Nephron progenitor cell (in vitro differentiated cells): Measurements from ENCODE around the gene UHRF2.

Experiments
- DNase-seq: peaks from one replicate; pipeline ENCODE4 v3.0.0; 2021
- H3K27ac Mint-ChIP-seq: 2 replicates; pipeline ENCODE4 v1.8.0; 2021; ENCODE audit warnings: mild to moderate bottlenecking, moderate library complexity, mixed read lengths
- H3K27me3 Mint-ChIP-seq: 2 replicates; pipeline ENCODE4 v1.8.0; 2021; ENCODE audit warnings: mild to moderate bottlenecking, low read depth, mixed read lengths; ENCODE audit not compliant: poor library complexity
- H3K36me3 Mint-ChIP-seq: 2 replicates; pipeline ENCODE4 v1.8.0; 2021; ENCODE audit warnings: low read depth, mixed read lengths
- H3K4me1 Mint-ChIP-seq: 2 replicates; pipeline ENCODE4 v1.8.0; 2021; ENCODE audit warnings: mixed read lengths
- H3K4me3 Mint-ChIP-seq: 2 replicates; pipeline ENCODE4 v1.8.0; 2021; ENCODE audit warnings: mild to moderate bottlenecking, moderate library complexity, mixed read lengths
- H3K9me3 Mint-ChIP-seq: 2 replicates; pipeline ENCODE4 v1.8.0; 2021; ENCODE audit warnings: mild to moderate bottlenecking, moderate library complexity, mixed read lengths
- CTCF ChIP-seq: fragments of 200-600 bp; sonication (generic); IDR thresholded peaks from 2 replicates; pipeline ENCODE4 v1.5.0; 2021; ENCODE audit warnings: antibody characterized with exemption

The UHRF2 gene

GRCh38 chr9:6383551-6384225 lies 29.3 kb upstream of the UHRF2 start:
- Mint-ChIP-seq H3K27ac (no peak overlapping the region), H3K4me1 (no peaks in the 10 kb centered on the region), H3K9me3 (peaks cover 15% of the 10 kb centered on the region), H3K27me3 (peaks cover 21% of the 10 kb centered on the region), H3K4me3 (no peak overlapping the region), H3K36me3 (no peaks in the 10 kb centered on the region)
- no peak for TF ChIP-seq CTCF
- DNase-seq: no peak

- Mint-ChIP-seq H3K36me3 (no peaks in the 10 kb centered on the region), H3K9me3 (peaks cover 12% of the 10 kb centered on the region), H3K4me3 (no peak overlapping the region), H3K4me1 (no peaks in the 10 kb centered on the region), H3K27me3 (peaks cover 13% of the 10 kb centered on the region), H3K27ac (no peak overlapping the region)
- no peak for TF ChIP-seq CTCF
- no peak for DNase-seq
These were observed 28.3 kb upstream of the UHRF2 start for GRCh38 chr9:6384732-6385131.

- TF ChIP-seq CTCF: no peak
- no peak overlapping the region for H3K27ac Mint-ChIP-seq
These were observed 13.9 kb upstream of the UHRF2 start for GRCh38 chr9:6399071-6399470.

GRCh38 chr9:6405371-6405770 lies 7.6 kb upstream of the UHRF2 start:
- H3K27me3 Mint-ChIP-seq: peaks cover 35% of the 10 kb centered on the region
- no peaks in the 10 kb centered on the region for H3K9me3 Mint-ChIP-seq
- H3K4me3 Mint-ChIP-seq: no peak overlapping the region
- no peak for DNase-seq
- H3K27ac Mint-ChIP-seq: no peak overlapping the region
- no peak for TF ChIP-seq CTCF
- no peaks in the 10 kb centered on the region for H3K4me1 Mint-ChIP-seq
- no peaks in the 10 kb centered on the region for H3K36me3 Mint-ChIP-seq

More at GRCh38 chr9:6399071-6399470, 13.9 kb upstream of the UHRF2 start:
- H3K9me3 Mint-ChIP-seq: no peaks in the 10 kb centered on the region
- H3K4me1 Mint-ChIP-seq: peaks cover 7% of the 10 kb centered on the region
- no peaks in the 10 kb centered on the region for H3K36me3 Mint-ChIP-seq
- DNase-seq: no peak
- H3K27me3 Mint-ChIP-seq: peaks cover 3% of the 10 kb centered on the region
- no peak overlapping the region for H3K4me3 Mint-ChIP-seq

- H3K4me1 Mint-ChIP-seq: no peaks in the 10 kb centered on the region
- no peak for TF ChIP-seq CTCF
- no peak overlapping the region for H3K27ac Mint-ChIP-seq
- peaks cover 3% of the 10 kb centered on the region for H3K9me3 Mint-ChIP-seq
- no peaks in the 10 kb centered on the region for H3K36me3 Mint-ChIP-seq
- H3K4me3 Mint-ChIP-seq: no peak overlapping the region
- no peak for DNase-seq
- H3K27me3 Mint-ChIP-seq: peaks cover 40% of the 10 kb centered on the region
These were observed 5.2 kb upstream of the UHRF2 start for GRCh38 chr9:6407778-6408177.

- peaks cover 3% of the 10 kb centered on the region for H3K9me3 Mint-ChIP-seq
- peaks cover 38% of the 10 kb centered on the region for H3K27me3 Mint-ChIP-seq
- H3K4me1 Mint-ChIP-seq: no peaks in the 10 kb centered on the region
- no peak for DNase-seq
- no peaks in the 10 kb centered on the region for H3K36me3 Mint-ChIP-seq
- H3K4me3 Mint-ChIP-seq: no peak overlapping the region
- no peak for TF ChIP-seq CTCF
- H3K27ac Mint-ChIP-seq: no peak overlapping the region
These were observed 4.7 kb upstream of the UHRF2 start for GRCh38 chr9:6408320-6408719.
